GM12892 (cell line): ENCODE data around the gene SF3B6.

ENCODE experiments used
- DNase-seq: peaks from one replicate; pipeline ENCODE4 v3.0.0; 2011; ENCODE audit not compliant: insufficient read length
- FAIRE-seq: peaks from 2 replicates; lab custom pipeline; 2011; peaks lifted over from hg19 to GRCh38; lab: Jason Lieb, UNC
- POLR2A ChIP-seq: IDR thresholded peaks from 2 replicates; pipeline ENCODE4 v1.6.1; 2011; ENCODE audit warnings: low read depth, low read length, control low read depth
- POLR2AphosphoS5 ChIP-seq: IDR thresholded peaks from 2 replicates; pipeline ENCODE4 v1.6.1; 2011; ENCODE audit warnings: low read depth, low read length, control low read depth
- TAF1 ChIP-seq: IDR thresholded peaks from 2 replicates; pipeline ENCODE4 v1.6.1; 2011; ENCODE audit warnings: low read depth, mild to moderate bottlenecking, control low read depth, low read length, borderline replicate concordance

SF3B6 gene

DNA sequence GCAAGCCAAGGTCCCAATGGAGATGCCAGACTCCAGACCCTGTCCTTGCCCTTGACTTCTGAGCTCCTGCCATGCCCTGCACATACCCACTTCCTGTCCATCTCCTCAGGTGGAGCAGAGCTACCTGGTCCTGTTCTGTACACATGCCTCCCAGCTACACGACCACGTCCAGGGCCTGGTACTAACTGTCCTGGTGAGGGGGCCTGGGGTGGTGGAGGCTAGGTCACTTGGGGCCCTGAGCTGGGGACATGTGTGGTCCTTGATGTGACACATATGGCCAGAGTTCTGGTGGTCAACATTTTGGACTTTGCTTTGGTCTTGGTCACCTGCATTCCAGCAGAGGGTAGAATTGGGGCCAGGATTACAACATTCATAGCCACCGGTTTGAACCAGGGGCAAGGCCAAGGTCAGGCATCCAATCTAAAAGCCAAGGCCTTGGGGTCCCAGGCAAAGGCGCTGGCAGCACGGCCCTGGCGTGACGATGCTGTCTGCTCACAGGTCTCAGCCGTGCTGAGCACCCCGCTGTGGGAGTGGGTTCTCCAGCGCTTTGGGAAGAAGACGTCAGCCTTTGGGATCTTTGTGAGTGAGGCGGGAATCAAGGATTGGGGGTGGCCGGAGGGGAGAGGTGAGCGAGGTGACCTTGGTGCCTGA is 53.7 kb downstream of the SF3B6 start:
- no peak for FAIRE-seq
- TF ChIP-seq POLR2A, result no peak
- no peak for TF ChIP-seq POLR2AphosphoS5
- no peak for TF ChIP-seq TAF1

DNA sequence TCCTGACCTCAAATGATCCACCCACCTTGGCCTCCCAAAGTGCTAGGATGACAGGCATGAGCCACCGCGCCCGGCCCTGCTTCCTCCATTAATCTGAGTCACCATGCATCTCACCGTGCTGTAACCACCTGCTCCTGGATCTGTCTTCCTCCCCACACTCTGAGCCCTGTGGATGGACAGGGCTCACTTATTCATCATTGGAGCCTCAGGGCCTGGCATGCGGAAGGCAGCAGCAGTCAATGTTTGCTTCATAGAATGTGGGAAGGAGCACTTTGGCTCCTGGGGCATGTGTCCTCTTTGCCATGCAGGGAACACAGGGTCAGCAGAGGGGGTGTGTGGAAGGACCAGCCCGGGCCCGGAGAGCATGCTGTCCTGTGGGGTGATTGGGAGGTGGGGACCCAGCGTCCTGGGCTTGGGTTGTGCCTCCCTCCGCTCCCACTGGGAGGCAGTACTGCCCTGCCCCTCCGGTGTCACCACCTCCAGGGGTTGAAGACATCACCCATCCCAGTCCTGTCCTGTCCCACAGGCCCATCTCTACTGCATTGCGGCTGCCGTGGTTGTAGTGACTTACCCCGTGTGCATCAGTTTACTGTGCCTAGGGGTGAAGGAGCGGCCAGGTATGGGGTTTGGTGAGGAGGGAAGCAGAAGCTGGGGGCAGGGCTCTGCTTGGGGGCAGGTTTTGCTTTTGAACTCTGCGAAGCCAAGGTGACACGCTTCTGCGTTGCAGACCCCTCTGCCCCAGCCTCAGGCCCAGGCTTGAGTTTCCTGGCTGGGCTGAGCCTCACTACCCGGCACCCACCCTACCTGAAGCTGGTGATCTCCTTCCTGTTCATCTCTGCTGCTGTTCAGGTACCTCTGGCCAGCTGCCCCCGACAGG is 54.8 kb downstream of the SF3B6 start:
- FAIRE-seq (no peak), DNase-seq (no peak)
- no peak for TF ChIP-seq POLR2AphosphoS5
- no peak for TF ChIP-seq TAF1
- no peak for TF ChIP-seq POLR2A

More for the DNA sequence above, 53.7 kb downstream of the SF3B6 start:
- no peak for DNase-seq

DNA sequence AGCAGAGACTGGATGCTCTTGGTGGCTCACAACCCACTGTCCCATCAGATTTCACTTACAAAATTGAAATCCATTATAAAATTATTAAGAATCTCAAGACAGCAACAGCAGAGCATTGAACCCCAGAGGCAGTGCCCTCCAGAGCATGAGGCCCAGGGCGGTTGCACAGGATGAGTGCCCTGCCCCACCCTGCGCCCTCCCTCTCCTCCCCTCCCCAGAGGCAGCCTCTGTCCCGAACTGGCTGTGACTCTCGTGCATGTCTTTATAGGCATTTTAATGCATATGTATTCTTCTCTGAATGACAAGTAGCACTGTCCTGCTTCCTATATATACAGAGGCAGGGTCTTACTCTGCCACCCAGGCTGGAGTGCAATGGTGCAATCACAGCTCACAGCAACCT is 55.9 kb downstream of the SF3B6 start:
- TF ChIP-seq TAF1, result no peak
- TF ChIP-seq POLR2A, result no peak
- TF ChIP-seq POLR2AphosphoS5, result no peak
- FAIRE-seq, result no peak
- no peak for DNase-seq

DNA sequence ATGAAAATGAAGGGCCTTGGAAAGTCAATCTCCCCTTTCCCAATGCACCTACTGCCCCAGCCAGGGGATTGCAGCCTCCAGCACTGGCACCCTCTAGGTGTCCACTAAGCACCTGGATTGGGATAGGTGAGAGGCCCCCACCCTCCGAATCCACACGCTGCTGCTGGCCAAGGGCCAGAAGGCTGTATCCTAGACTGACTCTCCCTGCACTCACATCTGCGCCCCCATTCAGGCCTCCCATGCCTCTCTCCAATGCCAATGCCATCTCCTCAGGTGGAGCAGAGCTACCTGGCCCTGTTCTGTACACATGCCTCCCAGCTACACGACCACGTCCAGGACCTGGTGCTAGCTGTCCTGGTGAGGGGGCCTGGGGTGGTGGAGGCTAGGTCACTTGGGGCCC is 56.4 kb downstream of the SF3B6 start:
- FAIRE-seq, result no peak
- TF ChIP-seq POLR2A, result no peak
- TF ChIP-seq TAF1, result no peak
- DNase-seq, result no peak

DNA sequence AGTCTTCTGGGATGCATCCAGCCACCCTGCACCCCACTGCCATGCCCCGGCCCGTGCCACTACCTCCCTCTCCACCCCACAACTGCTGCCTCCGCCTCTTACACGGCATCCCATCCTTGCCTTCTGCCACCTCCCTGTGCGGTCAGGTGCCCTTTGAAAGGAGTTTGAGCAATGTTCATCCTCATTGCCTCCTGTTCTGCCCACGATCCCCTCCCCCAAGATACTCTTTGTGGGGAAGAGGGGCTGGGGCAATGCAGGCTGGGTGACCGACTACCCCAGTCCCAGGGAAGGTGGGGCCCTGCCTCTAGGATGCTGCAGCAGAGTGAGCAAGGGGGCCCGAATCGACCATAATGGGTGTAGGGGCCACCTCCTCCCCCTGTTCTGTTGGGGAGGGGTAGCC is 57.9 kb downstream of the SF3B6 start:
- no peak for FAIRE-seq
- DNase-seq, result no peak
- no peak for TF ChIP-seq TAF1
- no peak for TF ChIP-seq POLR2AphosphoS5
- TF ChIP-seq POLR2A, result no peak

DNA sequence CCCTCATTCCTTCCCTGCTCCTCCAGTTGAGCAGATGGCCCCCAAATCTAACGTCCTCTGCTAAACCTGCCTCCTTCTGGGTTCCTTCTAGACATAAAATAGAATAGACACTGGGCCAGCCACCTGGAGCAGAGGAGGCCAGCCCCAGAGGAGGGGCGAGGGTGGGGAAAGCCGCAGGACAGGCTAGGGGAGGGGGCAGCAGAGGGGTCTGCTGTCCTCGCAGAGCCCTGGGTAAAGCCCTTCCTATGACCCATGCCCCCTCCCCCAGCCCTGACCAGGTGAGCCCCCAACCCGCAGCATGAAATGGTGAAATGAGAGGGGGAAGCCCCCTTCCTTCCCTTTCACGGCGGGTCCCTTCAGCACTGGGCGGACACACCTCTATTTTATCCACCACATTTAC is 58.4 kb downstream of the SF3B6 start:
- no peak for DNase-seq
- no peak for FAIRE-seq
- TF ChIP-seq POLR2A (no peak), TAF1 (no peak), POLR2AphosphoS5 (no peak)
